HUES6 (cell line): Measurements from ENCODE around the gene LCE3E.
"Not testable (repeated sequence)": the region's sequence is repeated elsewhere in the genome, so short reads cannot be mapped to it uniquely, and the experiment has no call there.

Experiments used
- H3K27ac ChIP-seq: 2 replicates; pipeline ENCODE4 v1.7.0; 2013; ENCODE audit warnings: low read depth, mild to moderate bottlenecking, low read length, inconsistent platforms
- H3K27me3 ChIP-seq: 2 replicates; pipeline ENCODE4 v1.6.1; 2013; ENCODE audit warnings: low read length; ENCODE audit not compliant: control insufficient read depth, insufficient read depth
- H3K36me3 ChIP-seq: 2 replicates; pipeline ENCODE4 v1.6.1; 2013; ENCODE audit warnings: low read length; ENCODE audit not compliant: control insufficient read depth, insufficient read depth
- H3K4me1 ChIP-seq: 2 replicates; pipeline ENCODE4 v1.6.1; 2013; ENCODE audit warnings: low read length; ENCODE audit not compliant: control insufficient read depth, insufficient read depth
- H3K4me3 ChIP-seq: 2 replicates; pipeline ENCODE4 v1.5.1; 2013; ENCODE audit warnings: low read depth, low read length
- H3K9ac ChIP-seq: one replicate; pipeline ENCODE4 v1.6.1; 2013; ENCODE audit warnings: mild to moderate bottlenecking, low read length
- H3K9me3 ChIP-seq: 2 replicates; pipeline ENCODE4 v1.6.1; 2013; ENCODE audit warnings: low read depth, low read length; ENCODE audit not compliant: control insufficient read depth, insufficient read depth

LCE3E gene

DNA sequence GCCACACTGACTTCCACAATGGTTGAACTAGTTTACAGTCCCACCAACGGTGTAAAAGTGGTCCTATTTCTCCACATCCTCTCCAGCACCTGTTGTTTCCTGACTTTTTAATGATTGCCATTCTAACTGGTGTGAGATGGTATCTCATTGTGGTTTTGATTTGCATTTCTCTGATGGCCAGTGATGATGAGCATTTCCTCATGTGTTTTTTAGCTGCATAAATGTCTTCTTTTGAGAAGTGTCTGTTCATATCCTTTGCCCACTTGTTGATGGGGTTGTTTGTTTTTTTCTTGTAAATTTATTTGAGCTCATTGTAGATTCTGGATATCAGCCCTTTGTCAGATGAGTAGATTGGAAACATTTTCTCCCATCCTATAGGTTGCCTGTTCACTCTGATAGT is 18.2 kb downstream of the LCE3E start:
- not testable (repeated sequence) for H3K4me3 ChIP-seq, H3K27me3 ChIP-seq, H3K36me3 ChIP-seq, H3K9ac ChIP-seq, H3K27ac ChIP-seq, H3K4me1 ChIP-seq
- peaks cover 18% of the 10 kb centered on the region; the same call in 1 of the 2 replicates for H3K9me3 ChIP-seq

DNA sequence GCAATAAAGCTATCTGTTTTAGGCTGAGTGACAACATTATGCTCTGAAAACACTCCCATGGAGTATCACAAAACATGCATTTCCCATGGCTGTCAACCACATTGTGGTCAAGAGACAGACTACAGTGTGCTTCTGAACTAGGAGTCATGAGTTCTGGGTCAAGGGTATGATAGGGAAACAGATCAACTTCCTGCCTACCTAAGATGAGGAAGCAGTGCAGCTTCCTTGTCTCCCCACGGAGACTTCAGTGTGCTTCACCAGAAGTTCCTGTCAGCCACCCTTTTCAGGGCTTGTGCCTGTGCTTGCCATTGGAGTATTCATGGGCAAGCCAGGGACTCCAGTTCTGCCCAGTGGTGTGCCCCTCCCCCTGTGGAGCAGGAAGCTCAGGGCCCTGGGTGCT is 19.9 kb downstream of the LCE3E start:
- Histone ChIP-seq H3K9me3 (peaks cover 28% of the 10 kb centered on the region; the same call in 1 of the 2 replicates), H3K4me3 (no peak overlapping the region), H3K36me3 (no peaks in the 10 kb centered on the region), H3K27me3 (no peaks in the 10 kb centered on the region), H3K9ac (no peak overlapping the region), H3K27ac (no peak overlapping the region), H3K4me1 (no peaks in the 10 kb centered on the region)

DNA sequence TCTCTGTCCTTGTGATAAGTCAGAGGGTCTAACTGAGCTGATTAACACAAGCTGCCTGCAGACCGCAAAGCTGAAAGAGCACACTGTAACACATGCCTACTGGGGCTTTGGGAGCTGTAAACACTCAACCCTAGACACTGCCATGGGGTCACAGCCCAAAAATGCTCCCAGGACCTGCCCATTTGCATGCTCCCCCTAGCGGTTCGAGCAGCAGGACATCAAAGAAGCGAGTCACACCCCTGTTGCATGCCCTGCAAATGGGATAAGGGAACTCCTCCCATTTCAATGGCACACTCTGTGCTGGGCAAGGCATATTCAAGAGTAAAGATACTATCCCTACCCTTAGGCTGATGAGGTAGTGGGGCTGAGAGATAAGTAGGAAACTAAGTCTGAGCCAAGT is 22.8 kb downstream of the LCE3E start:
- Histone ChIP-seq H3K4me1 (no peaks in the 10 kb centered on the region), H3K36me3 (no peaks in the 10 kb centered on the region), H3K9ac (no peak overlapping the region), H3K27me3 (no peaks in the 10 kb centered on the region), H3K4me3 (no peak overlapping the region), H3K27ac (no peak overlapping the region), H3K9me3 (peaks cover 42% of the 10 kb centered on the region; the same call in 1 of the 2 replicates)

DNA sequence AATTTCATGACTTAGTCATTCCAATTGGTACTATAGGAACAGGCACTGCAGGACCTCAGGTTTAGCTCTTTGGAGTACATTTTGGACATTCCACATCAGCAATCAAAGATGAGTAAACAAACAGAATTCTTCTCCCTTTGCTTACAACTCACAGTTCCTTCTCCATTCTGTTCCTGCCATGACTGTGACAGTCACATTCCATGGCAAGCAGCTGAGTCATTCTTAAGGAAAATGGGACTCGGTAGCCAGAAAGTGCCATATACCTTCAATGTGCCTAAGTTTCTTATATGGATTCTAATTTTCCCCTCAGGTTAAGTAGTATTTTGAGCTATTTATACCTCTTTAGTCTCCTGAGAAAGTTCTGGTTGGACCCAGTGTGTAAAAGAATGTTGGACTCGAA is 26.7 kb downstream of the LCE3E start:
- Histone ChIP-seq H3K27ac (no peak overlapping the region), H3K4me1 (no peaks in the 10 kb centered on the region), H3K9ac (no peak overlapping the region), H3K27me3 (no peaks in the 10 kb centered on the region), H3K4me3 (no peak overlapping the region), H3K9me3 (peaks cover 43% of the 10 kb centered on the region; the same call in 1 of the 2 replicates), H3K36me3 (no peaks in the 10 kb centered on the region)

GRCh38 chr1:152537496-152537895 is 29.1 kb downstream of the LCE3E start:
- peaks cover 28% of the 10 kb centered on the region; the same call in 1 of the 2 replicates for H3K9me3 ChIP-seq
- no peaks in the 10 kb centered on the region for H3K27me3 ChIP-seq
- no peaks in the 10 kb centered on the region for H3K36me3 ChIP-seq
- no peak overlapping the region for H3K9ac ChIP-seq
- H3K4me3 ChIP-seq: no peak overlapping the region
- no peak overlapping the region for H3K27ac ChIP-seq
- no peaks in the 10 kb centered on the region for H3K4me1 ChIP-seq

GRCh38 chr1:152535774-152536173 is 30.8 kb downstream of the LCE3E start:
- no peak overlapping the region for H3K27ac ChIP-seq
- no peak overlapping the region for H3K4me3 ChIP-seq
- no peaks in the 10 kb centered on the region for H3K4me1 ChIP-seq
- no peak overlapping the region for H3K9ac ChIP-seq
- H3K9me3 ChIP-seq: peaks cover 32% of the 10 kb centered on the region
- no peaks in the 10 kb centered on the region for H3K36me3 ChIP-seq
- H3K27me3 ChIP-seq: no peaks in the 10 kb centered on the region

GRCh38 chr1:152533327-152533938 is 33.1 kb downstream of the LCE3E start:
- Histone ChIP-seq H3K9ac (no peak overlapping the region), H3K9me3 (peaks cover 25% of the 10 kb centered on the region)

GRCh38 chr1:152525080-152525641 is 41.4 kb downstream of the LCE3E start:
- Histone ChIP-seq H3K4me3 (no peak overlapping the region), H3K27ac (no peak overlapping the region), H3K9ac (no peak overlapping the region)

More at GRCh38 chr1:152533327-152533938, 33.1 kb downstream of the LCE3E start:
- H3K36me3 ChIP-seq: no peaks in the 10 kb centered on the region
- no peak overlapping the region for H3K4me3 ChIP-seq
- H3K4me1 ChIP-seq: no peaks in the 10 kb centered on the region
- H3K27me3 ChIP-seq: no peaks in the 10 kb centered on the region
- H3K27ac ChIP-seq: no peak overlapping the region

DNA sequence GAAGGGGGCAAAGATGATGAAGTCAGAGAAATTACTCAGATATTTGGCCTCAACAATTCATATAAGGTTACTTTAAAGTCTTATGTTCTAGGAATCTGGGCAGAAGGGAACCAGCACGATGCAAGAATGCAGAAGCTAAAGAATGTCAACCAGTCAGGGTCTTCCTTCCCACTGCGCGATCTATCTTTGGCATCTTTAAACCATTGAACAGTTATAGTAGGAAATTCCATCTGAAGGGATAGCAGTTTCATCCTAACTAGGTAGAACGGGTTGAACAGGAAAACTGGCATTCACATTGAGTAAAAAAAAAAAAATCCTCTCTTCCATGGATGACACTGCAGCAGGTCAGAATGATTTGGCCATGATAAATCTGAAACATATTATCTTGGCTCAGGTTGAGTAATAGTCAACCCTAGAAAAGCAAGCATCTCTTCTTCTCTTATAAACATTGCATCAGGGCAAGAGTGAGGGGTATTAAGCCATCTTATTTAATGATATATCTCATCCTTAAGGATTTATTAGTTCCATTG is 46.0 kb downstream of the LCE3E start:
- H3K4me1 ChIP-seq: no peaks in the 10 kb centered on the region
- peaks cover 59% of the 10 kb centered on the region for H3K27me3 ChIP-seq
- H3K9me3 ChIP-seq: peaks cover 31% of the 10 kb centered on the region; the same call in 1 of the 2 replicates

More at GRCh38 chr1:152525080-152525641, 41.4 kb downstream of the LCE3E start:
- H3K4me1 ChIP-seq: no peaks in the 10 kb centered on the region
- H3K9me3 ChIP-seq: peaks cover 15% of the 10 kb centered on the region; the same call in 1 of the 2 replicates
- H3K27me3 ChIP-seq: peaks cover 19% of the 10 kb centered on the region; the same call in 1 of the 2 replicates
- H3K36me3 ChIP-seq: no peaks in the 10 kb centered on the region

GRCh38 chr1:152519851-152520250 is 46.7 kb downstream of the LCE3E start:
- no peaks in the 10 kb centered on the region for H3K36me3 ChIP-seq
- no peak overlapping the region for H3K9ac ChIP-seq
- no peak overlapping the region for H3K4me3 ChIP-seq
- peaks cover 31% of the 10 kb centered on the region; the same call in 1 of the 2 replicates for H3K9me3 ChIP-seq
- peaks cover 66% of the 10 kb centered on the region for H3K27me3 ChIP-seq
- H3K27ac ChIP-seq: no peak overlapping the region
- H3K4me1 ChIP-seq: no peaks in the 10 kb centered on the region

More for the DNA sequence above, 46.0 kb downstream of the LCE3E start:
- H3K27ac ChIP-seq: no peak overlapping the region
- H3K9ac ChIP-seq: no peak overlapping the region
- no peak overlapping the region for H3K4me3 ChIP-seq
- no peaks in the 10 kb centered on the region for H3K36me3 ChIP-seq

- Histone ChIP-seq H3K27ac (no peak overlapping the region), H3K36me3 (no peaks in the 10 kb centered on the region), H3K9me3 (peaks cover 23% of the 10 kb centered on the region; the same call in 1 of the 2 replicates), H3K9ac (no peak overlapping the region), H3K4me3 (no peak overlapping the region), H3K4me1 (no peaks in the 10 kb centered on the region), H3K27me3 (peaks cover 92% of the 10 kb centered on the region)
These were observed 49.3 kb downstream of the LCE3E start for GRCh38 chr1:152517237-152517811.
